ENCODE data around the gene ADAMTSL2. TPM values are rescaled to one million over a fixed set of nuclear protein-coding genes. Genes with fewer than 3 reads are reported as not detected.

The ADAMTSL2 gene
- polyA plus RNA-seq, 1 experiment, result not detected

GRCh38 chr9:133591116-133591910 is 56.8 kb downstream of the ADAMTSL2 start:
- Histone ChIP-seq H3K36me3 (ENCODE audit: control insufficient read depth, insufficient read depth, low read length) (no peaks in the 10 kb centered on the region), H3K4me3 (ENCODE audit: low read depth, low read length) (no peak overlapping the region), H3K27me3 (ENCODE audit: control insufficient read depth, insufficient read depth, low read length) (peaks cover 4% of the 10 kb centered on the region)
- ChIA-PET CTCF (interaction anchor here (1.0 kb wide), 1 partner anchor 124 kb away, joined by 3 read pairs; no protein-coding TSS in a partner anchor), POLR2A (no interaction called here)
- DNase-seq (ENCODE audit: low read depth), result no peak
- no peak for TF ChIP-seq CTCF (IDR thresholded peaks at IDR 0.05; ENCODE audit: insufficient read depth, low read depth, low read length)

- CTCF ChIA-PET, result interaction anchor here (1.0 kb wide), 1 partner anchor 124 kb away, joined by 3 read pairs; no protein-coding TSS in a partner anchor
- no peak for DNase-seq (ENCODE audit: low read depth)
These were observed 57.5 kb downstream of the ADAMTSL2 start for GRCh38 chr9:133591985-133592384.

GRCh38 chr9:133592731-133593409 is 58.4 kb downstream of the ADAMTSL2 start:
- ChIA-PET POLR2A (no interaction called here), CTCF (interaction anchor here (0.5 to 1.2 kb wide), 3 partner anchors 9 to 136 kb away, joined by 3 read pairs; no protein-coding TSS in a partner anchor)
- no peak for TF ChIP-seq CTCF (IDR thresholded peaks at IDR 0.05; ENCODE audit: insufficient read depth, low read depth, low read length)
- Histone ChIP-seq H3K4me3 (ENCODE audit: low read depth, low read length) (no peak overlapping the region), H3K36me3 (ENCODE audit: control insufficient read depth, insufficient read depth, low read length) (no peaks in the 10 kb centered on the region), H3K27me3 (ENCODE audit: control insufficient read depth, insufficient read depth, low read length) (no peaks in the 10 kb centered on the region)
- no peak for DNase-seq (ENCODE audit: low read depth)

More at GRCh38 chr9:133591985-133592384, 57.5 kb downstream of the ADAMTSL2 start:
- no peak overlapping the region for H3K4me3 ChIP-seq (ENCODE audit: low read depth, low read length)
- POLR2A ChIA-PET, result no interaction called here
- TF ChIP-seq CTCF (IDR thresholded peaks at IDR 0.05; ENCODE audit: insufficient read depth, low read depth, low read length), result no peak
- H3K36me3 ChIP-seq (ENCODE audit: control insufficient read depth, insufficient read depth, low read length), result no peaks in the 10 kb centered on the region
- no peaks in the 10 kb centered on the region for H3K27me3 ChIP-seq (ENCODE audit: control insufficient read depth, insufficient read depth, low read length)

- CTCF ChIA-PET, result interaction anchor here (0.5 to 1.2 kb wide), 3 partner anchors 10 to 408 kb away, joined by 3 read pairs; no protein-coding TSS in a partner anchor
- TF ChIP-seq CTCF (IDR thresholded peaks at IDR 0.05; ENCODE audit: insufficient read depth, low read depth, low read length), result no peak
These were observed 59.2 kb downstream of the ADAMTSL2 start for GRCh38 chr9:133593587-133594253.

GRCh38 chr9:133594310-133594709 is 59.8 kb downstream of the ADAMTSL2 start:
- no peak for TF ChIP-seq CTCF (IDR thresholded peaks at IDR 0.05; ENCODE audit: insufficient read depth, low read depth, low read length)
- Histone ChIP-seq H3K27me3 (ENCODE audit: control insufficient read depth, insufficient read depth, low read length) (no peaks in the 10 kb centered on the region), H3K4me3 (ENCODE audit: low read depth, low read length) (no peak overlapping the region), H3K36me3 (ENCODE audit: control insufficient read depth, insufficient read depth, low read length) (no peaks in the 10 kb centered on the region)
- ChIA-PET POLR2A (no interaction called here), CTCF (interaction anchor here (0.8 to 1.2 kb wide), 2 partner anchors 134 to 407 kb away, joined by 3 read pairs; no protein-coding TSS in a partner anchor)
- no peak for DNase-seq (ENCODE audit: low read depth)

More at GRCh38 chr9:133593587-133594253, 59.2 kb downstream of the ADAMTSL2 start:
- Histone ChIP-seq H3K27me3 (ENCODE audit: control insufficient read depth, insufficient read depth, low read length) (no peaks in the 10 kb centered on the region), H3K4me3 (ENCODE audit: low read depth, low read length) (no peak overlapping the region), H3K36me3 (ENCODE audit: control insufficient read depth, insufficient read depth, low read length) (no peaks in the 10 kb centered on the region)
- DNase-seq (ENCODE audit: low read depth), result no peak
- POLR2A ChIA-PET, result no interaction called here

All from BJ (cell line).